ENCODE results near the gene DTNA.

The DTNA gene

GRCh38 chr18:34809451-34810072, 99.5 kb downstream of the DTNA start:
- DNase-seq, result peak; percentile 4

- DNase-seq, result no peak
Measured at GRCh38 chr18:34816183-34816582, 106.1 kb downstream of the DTNA start.

- DNase-seq, result no peak
Measured at GRCh38 chr18:34817636-34818035, 107.5 kb downstream of the DTNA start.

- no peak for DNase-seq
Measured at GRCh38 chr18:34818064-34818463, 108.0 kb downstream of the DTNA start.

- DNase-seq, result no peak
Measured at GRCh38 chr18:34820360-34821065, 110.4 kb downstream of the DTNA start.

DNA sequence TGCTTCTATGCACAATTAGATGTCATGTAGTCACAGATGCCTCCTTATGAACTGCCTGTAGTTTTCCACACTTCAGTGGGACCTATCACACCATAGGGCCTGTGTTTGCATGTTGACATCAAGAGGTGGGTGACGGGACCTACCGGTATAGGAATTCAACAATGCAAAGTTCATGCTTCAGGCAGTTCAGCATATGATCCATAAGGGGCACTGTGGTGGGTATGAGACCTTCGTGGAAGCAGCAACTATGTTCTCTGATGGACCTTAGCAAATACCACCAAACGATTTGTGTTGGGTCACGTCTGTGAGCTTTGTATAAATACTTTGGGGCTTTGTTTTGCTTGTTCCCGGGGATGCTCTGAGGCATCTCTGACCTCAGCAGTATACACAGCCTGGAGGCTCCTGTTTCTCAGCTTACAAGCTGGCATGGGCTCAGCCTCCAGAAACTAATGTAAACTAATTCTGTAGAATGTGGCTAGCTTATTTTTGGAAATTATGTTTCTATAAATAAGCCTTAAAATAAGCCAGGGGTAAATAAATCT, 111.6 kb downstream of the DTNA start:
- DNase-seq, result no peak

DNA sequence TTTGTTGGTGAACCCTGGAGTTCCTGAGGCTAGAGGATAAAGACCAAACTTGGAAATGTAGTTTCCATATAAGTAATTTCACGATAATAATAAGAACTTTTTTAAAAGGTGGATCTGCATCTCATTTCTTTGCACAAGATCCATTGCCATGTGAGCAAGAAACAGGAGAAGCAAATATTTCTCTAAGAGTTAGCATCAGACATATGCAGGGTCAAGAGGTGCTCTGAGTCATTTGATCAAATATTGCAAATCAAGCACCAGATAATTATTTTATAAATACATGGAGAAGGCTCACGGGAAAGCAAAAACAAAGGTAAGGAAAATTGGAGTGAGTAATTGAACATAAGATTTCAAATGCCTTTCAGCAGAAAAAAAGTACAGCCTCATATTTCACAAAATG, 118.0 kb downstream of the DTNA start:
- no peak for DNase-seq

- no peak for DNase-seq
Measured at GRCh38 chr18:34834897-34835296, 124.8 kb downstream of the DTNA start.

DNA sequence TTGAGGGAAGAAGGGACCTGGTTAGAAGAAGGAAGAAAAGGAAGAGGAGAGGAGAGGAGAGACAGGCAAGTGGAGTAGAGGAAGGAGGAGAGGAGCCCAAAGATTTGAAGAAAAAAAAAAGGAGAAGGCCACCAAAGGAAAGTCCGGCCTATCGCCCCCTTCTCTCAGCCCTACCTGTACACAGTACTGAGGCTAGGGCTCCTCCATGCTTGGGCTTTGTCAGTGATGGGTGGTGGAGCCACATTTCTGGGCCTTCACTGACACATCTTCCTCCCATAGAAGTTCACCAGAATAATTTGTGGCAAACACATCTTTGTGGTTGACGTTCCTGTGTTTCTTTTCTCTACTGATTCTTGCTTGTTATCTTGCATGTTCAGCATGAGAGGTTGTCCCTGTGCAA, 125.4 kb downstream of the DTNA start:
- no peak for DNase-seq

DNA sequence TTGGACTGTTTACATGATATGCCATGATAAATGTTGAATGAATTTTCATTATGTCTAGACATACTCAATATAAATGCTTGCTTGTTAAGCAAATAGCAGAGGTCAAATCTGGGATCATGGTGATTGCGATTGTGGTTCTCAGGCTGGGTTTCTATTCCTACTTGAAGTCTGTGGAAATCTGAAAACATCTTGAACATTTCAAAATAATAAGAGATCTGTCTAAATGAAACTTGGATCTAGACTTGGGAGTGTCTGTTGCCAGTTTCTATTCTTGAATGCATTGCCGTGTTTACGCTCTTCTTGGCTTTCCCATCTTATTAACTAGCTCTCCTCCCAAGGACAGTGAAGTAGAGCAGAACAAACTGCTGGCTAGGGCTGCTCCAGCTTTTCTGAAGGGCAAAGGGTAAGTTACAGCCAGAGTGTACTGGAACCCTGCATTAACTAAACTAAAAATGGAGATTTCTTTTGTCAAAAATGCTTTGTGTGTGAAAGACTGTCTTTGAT, 127.7 kb downstream of the DTNA start:
- no peak for DNase-seq

DNA sequence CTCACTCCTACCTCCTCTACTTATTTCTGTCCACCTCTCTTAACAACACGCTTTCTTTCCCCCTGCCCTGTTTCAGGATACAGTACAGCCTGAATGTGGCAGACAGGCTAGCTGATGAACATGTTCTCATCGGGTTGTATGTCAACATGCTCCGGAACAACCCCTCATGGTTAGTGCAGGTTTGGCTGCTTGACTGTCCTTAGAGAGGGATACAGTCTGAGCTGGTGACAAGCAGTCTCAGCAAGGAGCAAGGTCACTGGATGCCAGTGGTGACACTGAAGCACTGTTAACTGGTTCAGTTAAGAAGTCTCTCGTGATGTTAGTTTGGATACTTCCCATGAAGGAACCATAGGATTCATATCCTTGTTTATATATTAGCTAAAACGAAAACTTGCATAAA, 128.6 kb downstream of the DTNA start:
- DNase-seq, result no peak

GRCh38 chr18:34840256-34840826, 130.2 kb downstream of the DTNA start:
- DNase-seq, result no peak

DNA sequence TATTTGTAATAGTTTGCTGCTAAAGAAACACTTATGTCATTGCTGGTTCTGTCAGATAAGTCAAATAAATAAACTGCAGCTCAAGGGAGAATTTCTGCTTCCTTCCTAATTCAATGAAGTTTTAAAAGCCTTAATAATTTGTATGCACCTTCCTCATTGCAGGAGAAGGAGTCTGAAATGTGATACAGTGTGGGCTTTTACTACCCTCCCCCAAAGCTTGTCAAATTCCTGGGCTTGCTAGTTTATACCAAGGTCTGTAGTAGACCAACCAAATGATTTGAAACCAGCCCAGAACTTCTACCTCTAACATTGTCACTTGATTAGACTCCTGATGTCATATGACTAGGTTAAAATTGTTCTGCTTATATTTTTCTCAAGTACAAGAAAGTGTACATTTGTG, 131.8 kb downstream of the DTNA start:
- DNase-seq, result no peak

DNA sequence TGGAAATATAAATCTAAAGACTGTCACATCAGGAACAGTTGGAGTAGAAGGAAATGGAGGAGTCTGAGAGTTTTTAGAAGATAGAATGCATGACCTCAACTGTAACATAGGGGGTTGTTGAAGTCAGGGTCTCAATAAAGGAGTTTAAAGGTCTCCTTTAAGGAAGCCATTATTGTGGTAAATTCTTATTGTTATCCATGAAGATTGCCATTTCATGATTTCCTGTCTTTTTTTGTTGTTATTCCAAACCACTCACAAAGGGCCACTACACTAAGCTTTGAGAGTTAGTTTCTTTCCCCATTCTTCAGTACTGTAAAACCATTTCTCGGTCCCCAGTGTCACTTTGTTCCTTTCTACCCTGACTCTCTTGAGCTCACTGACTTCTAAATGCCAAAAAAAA, 134.0 kb downstream of the DTNA start:
- no peak for DNase-seq

GRCh38 chr18:34844732-34845459, 134.8 kb downstream of the DTNA start:
- no peak for DNase-seq

GRCh38 chr18:34847408-34847807, 137.3 kb downstream of the DTNA start:
- DNase-seq, result no peak

DNA sequence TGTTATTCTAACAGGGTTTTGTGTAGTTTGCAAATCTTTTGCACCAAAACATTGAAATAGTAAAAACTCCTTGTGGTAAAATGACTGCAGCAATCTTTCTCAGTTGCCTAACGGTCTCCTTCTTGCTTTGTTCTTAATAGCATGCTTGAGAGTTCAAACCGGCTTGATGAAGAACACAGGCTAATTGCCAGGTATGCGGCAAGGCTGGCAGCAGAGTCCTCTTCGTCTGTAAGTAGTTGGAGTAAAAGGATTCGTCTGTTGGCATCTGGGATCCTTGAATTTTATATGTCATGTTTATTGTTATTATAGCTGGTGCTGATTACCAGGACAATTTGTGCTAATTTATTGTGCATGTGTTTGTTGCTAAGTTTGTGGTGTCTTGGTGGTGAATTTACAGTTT, 138.1 kb downstream of the DTNA start:
- DNase-seq, result no peak

- DNase-seq, result no peak
Measured at GRCh38 chr18:34848695-34849094, 138.6 kb downstream of the DTNA start.

GRCh38 chr18:34857320-34857719, 147.2 kb downstream of the DTNA start:
- DNase-seq, result no peak

- no peak for DNase-seq
Measured at GRCh38 chr18:34858188-34858587, 148.1 kb downstream of the DTNA start.

- DNase-seq, result no peak
Measured at GRCh38 chr18:34859496-34859895, 149.4 kb downstream of the DTNA start.

DNA sequence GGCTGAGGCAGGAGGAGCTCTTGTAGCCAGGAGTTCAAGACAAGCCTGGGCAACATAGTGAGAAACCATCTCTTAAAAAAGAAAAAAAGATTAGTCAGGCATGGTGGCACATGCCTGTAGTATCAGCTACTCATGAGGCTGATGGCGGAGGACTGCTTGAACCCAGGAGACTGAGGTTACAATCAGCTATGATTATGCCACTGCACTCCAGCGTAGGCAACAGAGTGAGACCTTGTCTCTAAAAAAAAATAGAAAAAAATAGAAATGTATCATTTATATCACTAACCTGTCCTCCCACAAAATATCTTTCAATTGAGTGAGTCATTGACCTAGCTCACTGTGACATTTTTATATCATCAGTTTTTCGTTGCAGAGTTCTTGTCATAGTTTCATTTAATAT, 152.5 kb downstream of the DTNA start:
- DNase-seq, result no peak

DNA sequence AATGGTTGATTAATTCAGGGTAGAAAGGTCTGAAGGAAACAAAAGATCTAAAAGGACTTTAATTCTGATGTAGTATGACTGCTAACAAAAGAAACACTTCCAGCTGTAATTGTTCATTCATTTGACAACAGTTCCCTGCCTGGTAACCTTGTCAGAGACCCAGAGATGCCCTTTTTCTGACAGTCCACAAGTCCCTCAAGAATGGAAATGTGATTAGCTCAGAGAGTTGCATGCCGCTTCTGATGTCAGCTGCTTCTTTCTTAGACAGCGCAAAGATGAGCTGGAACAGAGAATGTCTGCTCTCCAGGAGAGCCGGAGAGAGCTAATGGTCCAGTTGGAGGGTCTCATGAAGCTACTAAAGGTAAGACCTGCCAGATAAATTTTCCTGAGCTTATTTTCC, 153.6 kb downstream of the DTNA start:
- no peak for DNase-seq

All from DMS153 (cell line).